ENCODE results near the gene SLC12A5.
A peak's percentile ranks its signal among the peaks of the same experiment; 100 is the strongest.
"Not testable (repeated sequence)": the region's sequence is repeated elsewhere in the genome, so short reads cannot be mapped to it uniquely, and the experiment has no call there.

SLC12A5 gene

GRCh38 chr20:46089417-46090388 lies 60.7 kb downstream of the SLC12A5 start, which contains the start of gene NCOA5:
NCOA5 (minus strand) TSS chr20:46089962; CDS start chr20:46079424, 10,538 bp downstream.
- H3K4me3 ChIP-seq (replicated peaks; ENCODE audit: low read depth, low read length) = peak within 1 kb of the TSS; percentile 87
- TF ChIP-seq CTCF (IDR thresholded peaks at IDR 0.05; ENCODE audit: low read length, missing control alignments) = no peak
- peak; percentile 97 for DNase-seq (ENCODE audit: low read depth)

- not testable (repeated sequence) for DNase-seq (ENCODE audit: low read depth); H3K4me3 ChIP-seq (replicated peaks; ENCODE audit: low read depth, low read length)
Observed at GRCh38 chr20:46091622-46092535, 62.9 kb downstream of the SLC12A5 start.

DNA sequence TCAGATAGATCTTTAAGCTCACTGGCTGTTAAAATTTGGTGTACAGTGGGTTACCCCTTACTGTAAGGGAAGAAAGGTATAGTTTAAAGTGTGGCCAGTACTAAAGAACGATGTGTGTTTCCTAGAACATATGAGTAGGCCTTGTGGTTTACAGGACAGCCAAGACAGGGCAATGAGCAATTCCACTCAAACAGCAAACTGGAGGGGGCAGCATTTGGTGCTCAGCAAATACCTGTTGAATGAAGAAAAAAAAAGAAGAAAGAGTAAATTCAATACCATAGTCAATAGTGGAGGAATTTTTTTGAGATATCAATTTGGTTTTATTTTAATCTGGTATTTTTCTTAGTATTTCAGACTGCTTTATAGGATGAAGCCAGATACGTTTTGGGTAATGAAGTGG lies 64.5 kb downstream of the SLC12A5 start:
- DNase-seq (ENCODE audit: low read depth) = no peak
- H3K4me3 ChIP-seq (replicated peaks; ENCODE audit: low read depth, low read length) = no peak overlapping the region

DNA sequence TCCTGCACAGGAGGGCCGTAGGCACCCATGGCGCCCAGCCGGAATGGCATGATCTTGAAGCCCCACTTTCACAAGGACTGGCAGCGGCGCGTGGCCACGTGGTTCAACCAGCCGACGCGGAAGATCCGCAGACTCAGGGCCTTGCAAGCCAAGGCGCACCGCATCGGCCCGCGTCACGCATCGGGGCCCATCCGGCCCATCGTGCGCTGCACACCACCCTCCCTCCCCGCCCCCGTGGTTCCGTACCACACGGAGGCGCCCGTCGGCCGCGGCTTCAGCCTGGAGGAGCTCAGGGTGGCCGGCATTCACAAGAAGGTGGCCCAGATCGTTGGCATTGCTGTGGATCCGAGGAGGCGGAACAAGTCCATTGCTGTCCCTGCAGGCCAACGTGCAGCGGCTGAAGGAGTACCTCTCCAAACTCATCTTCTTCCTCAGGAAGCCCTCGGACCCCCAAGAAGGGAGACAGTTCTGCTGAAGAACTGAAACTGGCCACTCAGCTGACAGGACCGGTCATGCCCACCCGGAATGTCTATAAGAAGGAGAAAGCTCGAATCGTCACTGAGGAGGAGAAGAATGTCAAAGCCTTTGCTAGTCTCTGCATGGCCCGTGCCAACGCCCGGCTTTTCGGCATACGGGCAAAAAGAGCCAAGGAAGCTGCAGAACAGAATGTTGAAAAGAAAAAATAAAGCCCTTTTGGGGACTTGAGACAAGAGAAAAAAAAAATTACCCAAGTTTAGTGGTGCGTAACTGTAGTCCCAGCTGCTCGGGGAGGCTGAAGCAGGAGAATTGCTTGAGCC lies 70.7 kb downstream of the SLC12A5 start:
- DNase-seq (ENCODE audit: low read depth) = no peak
- TF ChIP-seq CTCF (IDR thresholded peaks at IDR 0.05; ENCODE audit: low read length, missing control alignments) = no peak
- H3K4me3 ChIP-seq (replicated peaks; ENCODE audit: low read depth, low read length) = no peak overlapping the region

More for the DNA sequence above, 64.5 kb downstream of the SLC12A5 start:
- no peak for TF ChIP-seq CTCF (IDR thresholded peaks at IDR 0.05; ENCODE audit: low read length, missing control alignments)

DNA sequence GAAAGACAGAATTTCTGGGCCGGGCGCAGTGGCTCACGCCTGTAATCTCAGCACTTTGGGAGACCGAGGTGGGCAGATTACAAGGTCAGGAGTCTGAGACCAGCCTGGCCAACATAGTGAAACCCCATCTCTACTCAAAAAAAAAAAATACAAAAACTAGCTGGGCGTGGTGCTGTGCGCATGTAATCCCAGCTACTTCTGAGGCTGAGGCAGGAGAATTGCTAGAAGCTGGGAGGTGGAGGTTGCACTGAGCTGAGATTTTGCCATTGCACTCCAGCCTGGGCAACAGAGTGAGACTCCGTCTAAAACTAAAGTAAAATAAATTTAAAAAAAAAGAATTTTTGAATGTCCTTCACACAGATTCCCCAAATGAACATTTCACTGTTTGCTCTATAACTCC lies 71.4 kb downstream of the SLC12A5 start:
- not testable (repeated sequence) for H3K4me3 ChIP-seq (replicated peaks; ENCODE audit: low read depth, low read length); DNase-seq (ENCODE audit: low read depth)

DNA sequence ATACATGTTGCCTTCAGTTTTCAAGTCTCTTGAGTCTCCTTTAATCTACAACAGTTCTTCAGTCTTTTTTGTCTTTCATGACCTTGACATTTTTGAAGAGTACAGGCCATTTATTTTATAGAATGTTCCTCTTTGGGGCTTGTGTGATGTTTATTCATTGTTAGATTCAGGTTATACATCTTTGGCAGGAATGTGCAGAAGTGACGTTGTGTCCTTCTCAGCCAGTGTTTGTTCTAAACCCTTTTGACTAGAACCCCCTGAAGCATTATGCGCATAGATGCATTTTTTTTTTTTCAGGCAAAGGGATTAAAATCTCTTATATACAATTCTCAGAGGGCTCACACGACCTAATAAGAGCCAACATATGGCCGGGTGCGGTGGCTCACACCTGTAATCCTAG lies 72.0 kb downstream of the SLC12A5 start:
- no peak for TF ChIP-seq CTCF (IDR thresholded peaks at IDR 0.05; ENCODE audit: low read length, missing control alignments)
- DNase-seq (ENCODE audit: low read depth) = no peak
- H3K4me3 ChIP-seq (replicated peaks; ENCODE audit: low read depth, low read length) = no peak overlapping the region

DNA sequence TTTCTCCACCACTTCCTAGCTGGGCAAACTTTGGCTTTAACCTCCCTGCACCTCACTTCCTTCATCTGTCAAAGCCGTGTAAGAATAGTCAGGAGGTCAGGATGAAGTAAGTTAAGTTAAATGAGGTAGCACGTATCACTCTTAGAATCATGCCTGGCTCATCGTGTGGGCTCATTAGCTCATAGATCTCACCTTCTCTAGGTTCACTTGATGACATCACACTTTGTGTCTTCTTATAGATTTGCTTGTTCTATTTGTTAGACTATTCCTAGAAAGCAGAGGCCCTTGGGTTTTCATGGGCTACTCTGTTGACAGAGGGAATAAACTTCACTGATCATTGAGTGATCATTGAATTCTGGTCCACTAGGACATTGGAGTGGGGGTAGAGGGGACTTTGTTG lies 72.9 kb downstream of the SLC12A5 start:
- no peak overlapping the region for H3K4me3 ChIP-seq (replicated peaks; ENCODE audit: low read depth, low read length)
- no peak for DNase-seq (ENCODE audit: low read depth)
- TF ChIP-seq CTCF (IDR thresholded peaks at IDR 0.05; ENCODE audit: low read length, missing control alignments) = no peak
